Spleen (tissue), 7 donors: ENCODE measurements around the gene ATP8B2.

ENCODE experiments used
- CTCF ChIP-seq, 11 experiments: fragments of 200-600 bp in 7 of 11; fragments of 450-650 bp in 4 of 11; sonication (generic) in 4 of 11; IDR thresholded peaks in 8 of 11; conservative IDR thresholded peaks in 3 of 11; 1 replicate in 7 of 11; 2 replicates in 4 of 11; pipeline versions ENCODE4 v1.4.0 to v1.8.0; 2016 to 2021; ENCODE audit warnings: antibody characterized with exemption in 11 of 11, inconsistent platforms in 4 of 11, mild to moderate bottlenecking in 1 of 11
- POLR2A ChIP-seq, 3 donors: fragments of 450-650 bp; IDR thresholded peaks; one replicate each; pipeline ENCODE4 v1.5.1; 2017; ENCODE audit warnings: antibody characterized with exemption in 3 of 3, mild to moderate bottlenecking in 1 of 3
- POLR2AphosphoS5 ChIP-seq, 3 donors: sonication (generic); formaldehyde crosslinking; IDR thresholded peaks; one replicate each; pipeline ENCODE4 v1.5.1; 2017; ENCODE audit warnings: antibody characterized with exemption in 3 of 3
- donor health status: DM: no; HTN: no; CAD: no; lungs with moderate emphysema.
- donor health status: DM: no; HTN: no; CAD: no.
- donor health status: DM: no; HTN: no; CAD: no.

DNA sequence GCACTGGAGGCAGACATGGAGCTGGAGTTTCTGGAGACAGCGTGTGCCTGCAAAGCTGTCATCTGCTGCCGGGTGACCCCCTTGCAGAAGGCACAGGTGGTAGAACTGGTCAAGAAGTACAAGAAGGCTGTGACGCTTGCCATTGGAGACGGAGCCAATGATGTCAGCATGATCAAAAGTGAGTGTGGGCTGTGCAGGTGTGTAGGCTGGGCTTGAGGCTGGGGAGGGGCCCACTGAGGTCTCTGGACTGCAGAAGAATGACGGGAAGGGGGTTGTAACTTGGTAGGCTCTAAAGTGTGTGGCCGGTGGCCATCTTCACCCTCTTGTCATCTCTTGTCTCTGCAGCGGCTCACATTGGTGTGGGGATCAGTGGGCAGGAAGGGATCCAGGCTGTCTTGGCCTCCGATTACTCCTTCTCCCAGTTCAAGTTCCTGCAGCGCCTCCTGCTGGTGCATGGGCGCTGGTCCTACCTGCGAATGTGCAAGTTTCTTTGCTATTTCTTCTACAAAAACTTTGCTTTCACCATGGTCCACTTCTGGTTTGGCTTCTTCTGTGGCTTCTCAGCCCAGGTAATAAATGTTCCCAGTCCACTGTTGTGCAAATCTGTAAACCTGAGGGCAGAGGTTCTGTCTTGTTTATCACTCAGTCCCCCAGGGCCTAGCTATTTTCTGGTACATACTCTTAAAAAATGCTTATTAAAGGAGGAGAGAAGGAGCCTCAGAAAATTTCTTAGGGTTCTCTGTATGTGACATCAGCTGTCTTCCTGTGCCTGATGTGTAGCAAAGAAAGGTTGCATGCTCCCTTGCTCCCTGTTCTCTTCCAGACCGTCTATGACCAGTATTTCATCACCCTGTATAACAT, 19.9 kb downstream of the ATP8B2 start:
- TF ChIP-seq CTCF (IDR thresholded peaks at IDR 0.05 in 8 of 11, conservative IDR thresholded peaks at IDR 0.05 in 3 of 11) (peak in 10 of 11 experiments; percentile 26 to 69 (median 54)), POLR2A (IDR thresholded peaks at IDR 0.05) (no peak), POLR2AphosphoS5 (IDR thresholded peaks at IDR 0.05) (no peak)
